Measurements from ENCODE around the gene TTC17. TPM values are rescaled to one million over a fixed set of nuclear protein-coding genes. Genes with fewer than 3 reads are reported as not detected.
A peak's percentile ranks its signal among the peaks of the same experiment; 100 is the strongest.

TTC17 gene
- total RNA-seq: 105 TPM
- long read RNA-seq, full-length matches to known transcripts: 47 of 252 reads
- long read RNA-seq, partial matches to known transcripts: 40 of 252 reads
- long read RNA-seq, other reads (novel, unspliced or antisense): 165 of 252 reads

- no peak for TF ChIP-seq CTCF (IDR thresholded peaks at IDR 0.05)
- H3K27ac ChIP-seq: peak within 1 kb of the TSS; percentile 94
- H3K36me3 ChIP-seq: no peaks in the 10 kb centered on the region
- peak within 1 kb of the TSS; percentile 82 for H3K4me3 ChIP-seq
- no peaks in the 10 kb centered on the region for H3K27me3 ChIP-seq (ENCODE audit: low read depth)
- ATAC-seq (peak; percentile 99 to 100), DNase-seq (peak; percentile 97)
- intact Hi-C loops (cut with DNase I): no loop called here
- H3K9me3 ChIP-seq: no peaks in the 10 kb centered on the region
- peaks cover 23% of the 10 kb centered on the region for H3K4me1 ChIP-seq
These were observed at the start of gene TTC17 for GRCh38 chr11:43358801-43359421. TTC17 (plus strand) TSS chr11:43358920; CDS start chr11:43358955, 35 bp downstream.

GRCh38 chr11:43311791-43312607 is 46.7 kb upstream of the TTC17 start, which contains the start of gene API5:
API5 (plus strand) TSS chr11:43311996; CDS start chr11:43312128, 132 bp downstream.
- peak; percentile 100 for ATAC-seq
- H3K4me3 ChIP-seq: peak within 1 kb of the TSS; percentile 100
- H3K9me3 ChIP-seq: no peaks in the 10 kb centered on the region
- H3K36me3 ChIP-seq: no peaks in the 10 kb centered on the region
- peak; percentile 76 for TF ChIP-seq CTCF (IDR thresholded peaks at IDR 0.05)
- peak within 1 kb of the TSS; percentile 90 for H3K27ac ChIP-seq
- DNase-seq: peak; percentile 96
- H3K4me1 ChIP-seq: peaks cover 45% of the 10 kb centered on the region
- intact Hi-C loops (cut with DNase I): no loop called here
- no peaks in the 10 kb centered on the region for H3K27me3 ChIP-seq (ENCODE audit: low read depth)

- DNase-seq (no peak), ATAC-seq (no peak)
- Histone ChIP-seq H3K27ac (no peak overlapping the region), H3K36me3 (peaks cover 29% of the 10 kb centered on the region), H3K4me1 (peaks cover 45% of the 10 kb centered on the region), H3K4me3 (no peak overlapping the region), H3K27me3 (ENCODE audit: low read depth) (no peaks in the 10 kb centered on the region), H3K9me3 (no peaks in the 10 kb centered on the region)
- intact Hi-C loops (cut with DNase I): no loop called here
- no peak for TF ChIP-seq CTCF (IDR thresholded peaks at IDR 0.05)
These were observed 42.8 kb upstream of the TTC17 start for GRCh38 chr11:43315966-43316365.

- H3K4me3 ChIP-seq: no peak overlapping the region
- intact Hi-C loops (cut with DNase I): no loop called here
- peaks cover 45% of the 10 kb centered on the region for H3K4me1 ChIP-seq
- H3K36me3 ChIP-seq: peaks cover 34% of the 10 kb centered on the region
- H3K27ac ChIP-seq: no peak overlapping the region
- H3K27me3 ChIP-seq (ENCODE audit: low read depth): no peaks in the 10 kb centered on the region
- TF ChIP-seq CTCF (IDR thresholded peaks at IDR 0.05): no peak
- DNase-seq: no peak
- ATAC-seq: no peak
- H3K9me3 ChIP-seq: no peaks in the 10 kb centered on the region
These were observed 42.3 kb upstream of the TTC17 start for GRCh38 chr11:43316451-43316850.

- no peak overlapping the region for H3K4me3 ChIP-seq
- H3K9me3 ChIP-seq: no peaks in the 10 kb centered on the region
- TF ChIP-seq CTCF (IDR thresholded peaks at IDR 0.05): no peak
- H3K4me1 ChIP-seq: no peaks in the 10 kb centered on the region
- no peaks in the 10 kb centered on the region for H3K27me3 ChIP-seq (ENCODE audit: low read depth)
- no peak overlapping the region for H3K27ac ChIP-seq
- ATAC-seq (peak in 1 of 2 donors; percentile 74), DNase-seq (no peak)
- intact Hi-C loops (cut with DNase I): no loop called here
- H3K36me3 ChIP-seq: peaks cover 100% of the 10 kb centered on the region
These were observed 30.7 kb upstream of the TTC17 start for GRCh38 chr11:43327987-43328386.
